MV-4-11 (cell line): Measurements from ENCODE around the gene ARRDC3.
"Not testable (repeated sequence)": the region's sequence is repeated elsewhere in the genome, so short reads cannot be mapped to it uniquely, and the experiment has no call there.

Experiments used
- DNase-seq: peaks from one replicate; lab custom pipeline; 2025; lab: John Stamatoyannopoulos, UW

The ARRDC3 gene

GRCh38 chr5:91359962-91360609 is 23.0 kb downstream of the ARRDC3 start:
- DNase-seq = peak; percentile 65

- DNase-seq = no peak
These were observed 25.3 kb downstream of the ARRDC3 start for GRCh38 chr5:91357806-91358205.

GRCh38 chr5:91357012-91357634 is 26.0 kb downstream of the ARRDC3 start:
- no peak for DNase-seq

GRCh38 chr5:91354867-91355266 is 28.2 kb downstream of the ARRDC3 start:
- peak; percentile 81 for DNase-seq

GRCh38 chr5:91352831-91353695 is 30.1 kb downstream of the ARRDC3 start:
- DNase-seq = no peak

- DNase-seq = no peak
These were observed 37.7 kb downstream of the ARRDC3 start for GRCh38 chr5:91345461-91345860.

GRCh38 chr5:91344661-91345200 is 38.4 kb downstream of the ARRDC3 start:
- DNase-seq = not testable (repeated sequence)

GRCh38 chr5:91343916-91344315 is 39.2 kb downstream of the ARRDC3 start:
- DNase-seq = no peak

- DNase-seq = not testable (repeated sequence)
These were observed 40.2 kb downstream of the ARRDC3 start for GRCh38 chr5:91342931-91343330.

- no peak for DNase-seq
These were observed 42.0 kb downstream of the ARRDC3 start for GRCh38 chr5:91341154-91341553.

GRCh38 chr5:91340532-91340931 is 42.6 kb downstream of the ARRDC3 start:
- no peak for DNase-seq

- DNase-seq = no peak
These were observed 43.9 kb downstream of the ARRDC3 start for GRCh38 chr5:91339063-91339705.

- peak; percentile 68 for DNase-seq
These were observed 50.7 kb downstream of the ARRDC3 start for GRCh38 chr5:91332267-91333045.

- DNase-seq = no peak
These were observed 51.4 kb downstream of the ARRDC3 start for GRCh38 chr5:91331705-91332104.

- DNase-seq = no peak
These were observed 53.8 kb downstream of the ARRDC3 start for GRCh38 chr5:91329283-91329682.

- DNase-seq = no peak
These were observed 54.4 kb downstream of the ARRDC3 start for GRCh38 chr5:91328743-91329142.

- DNase-seq = not testable (repeated sequence)
These were observed 60.1 kb downstream of the ARRDC3 start for GRCh38 chr5:91322981-91323380.

- no peak for DNase-seq
These were observed 63.5 kb downstream of the ARRDC3 start for GRCh38 chr5:91319667-91320066.

- DNase-seq = no peak
These were observed 64.4 kb downstream of the ARRDC3 start for GRCh38 chr5:91318724-91319123.
